ENCODE data around the gene NAPSA. TPM values are rescaled to one million over a fixed set of nuclear protein-coding genes. Genes with fewer than 3 reads are reported as not detected.

The NAPSA gene
- polyA plus RNA-seq (2011; rRNA removed) (0.10 and 0.16 TPM in 2 replicates), polyA minus RNA-seq (2011; rRNA and poly(A)+ RNA removed) (0.09 and 0.64 TPM in 2 replicates)

DNA sequence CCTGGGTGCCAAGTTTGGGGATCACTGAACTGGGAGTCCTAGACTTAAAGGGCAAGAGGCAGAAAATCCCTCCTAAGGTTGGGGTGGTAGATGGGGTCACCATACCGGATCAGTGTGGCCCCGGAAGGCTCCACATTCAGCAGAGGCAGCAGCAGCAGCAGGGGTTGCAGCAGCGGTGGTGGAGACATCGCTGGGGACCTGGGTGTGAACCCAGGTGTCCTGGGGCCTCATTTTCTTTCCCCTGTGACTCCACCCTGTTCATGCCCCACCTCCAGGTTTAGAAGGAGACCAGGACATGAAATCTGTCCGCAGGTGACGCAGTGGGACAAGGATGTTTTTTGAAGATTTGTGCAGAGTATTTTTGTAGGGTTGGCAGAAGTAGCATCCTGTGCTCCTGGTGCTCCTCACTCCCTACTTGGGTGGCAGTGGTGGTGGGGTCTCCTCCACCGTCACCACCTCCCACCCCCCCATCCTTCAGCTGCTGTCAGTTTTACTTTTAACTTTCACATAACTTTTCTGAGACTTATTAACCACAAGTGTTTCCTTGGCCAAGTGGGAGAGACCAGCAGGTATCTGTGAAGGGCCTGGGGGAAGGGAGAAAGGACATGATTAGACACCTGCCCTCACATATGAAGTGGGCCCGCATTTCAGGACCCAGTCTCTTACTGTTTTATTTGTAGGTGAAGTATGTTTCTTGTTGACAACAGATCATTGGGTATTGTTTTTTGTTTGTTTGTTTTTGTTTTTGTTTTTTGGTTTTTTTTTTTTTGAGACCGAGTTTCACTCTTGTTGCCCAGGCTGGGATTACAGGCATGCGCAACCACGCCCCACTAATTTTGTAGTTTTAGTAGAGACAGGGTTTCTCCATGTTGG is at the start of gene NAPSA:
TSS of gene NAPSA (minus strand) at position 206 of the 873 bp plus-strand sequence. CDS start at position 188, 18 bp downstream.
- no peak for DNase-seq (ENCODE audit: low read depth, low spot score)
- ChIA-PET POLR2A (no interaction called here), CTCF (interaction anchor here (0.6 to 1.0 kb wide), 2 partner anchors 8 to 23 kb away, joined by 3 read pairs; no protein-coding TSS in a partner anchor)
- TF ChIP-seq, protein P1, sequence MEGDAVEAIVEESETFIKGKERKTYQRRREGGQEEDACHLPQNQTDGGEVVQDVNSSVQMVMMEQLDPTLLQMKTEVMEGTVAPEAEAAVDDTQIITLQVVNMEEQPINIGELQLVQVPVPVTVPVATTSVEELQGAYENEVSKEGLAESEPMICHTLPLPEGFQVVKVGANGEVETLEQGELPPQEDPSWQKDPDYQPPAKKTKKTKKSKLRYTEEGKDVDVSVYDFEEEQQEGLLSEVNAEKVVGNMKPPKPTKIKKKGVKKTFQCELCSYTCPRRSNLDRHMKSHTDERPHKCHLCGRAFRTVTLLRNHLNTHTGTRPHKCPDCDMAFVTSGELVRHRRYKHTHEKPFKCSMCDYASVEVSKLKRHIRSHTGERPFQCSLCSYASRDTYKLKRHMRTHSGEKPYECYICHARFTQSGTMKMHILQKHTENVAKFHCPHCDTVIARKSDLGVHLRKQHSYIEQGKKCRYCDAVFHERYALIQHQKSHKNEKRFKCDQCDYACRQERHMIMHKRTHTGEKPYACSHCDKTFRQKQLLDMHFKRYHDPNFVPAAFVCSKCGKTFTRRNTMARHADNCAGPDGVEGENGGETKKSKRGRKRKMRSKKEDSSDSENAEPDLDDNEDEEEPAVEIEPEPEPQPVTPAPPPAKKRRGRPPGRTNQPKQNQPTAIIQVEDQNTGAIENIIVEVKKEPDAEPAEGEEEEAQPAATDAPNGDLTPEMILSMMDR (IDR thresholded peaks at IDR 0.05; ENCODE audit: low read depth, low read length): no peak
- Histone ChIP-seq H3K4me3 (ENCODE audit: low read depth, low read length) (no peak within 1 kb of the TSS), H3K9me3 (ENCODE audit: control insufficient read depth, insufficient read depth, low read length) (no peaks in the 10 kb centered on the region), H3K27me3 (ENCODE audit: control insufficient read depth, insufficient read depth, low read length) (no peaks in the 10 kb centered on the region), H3K27ac (ENCODE audit: low read depth, low read length) (no peak within 1 kb of the TSS)

DNA sequence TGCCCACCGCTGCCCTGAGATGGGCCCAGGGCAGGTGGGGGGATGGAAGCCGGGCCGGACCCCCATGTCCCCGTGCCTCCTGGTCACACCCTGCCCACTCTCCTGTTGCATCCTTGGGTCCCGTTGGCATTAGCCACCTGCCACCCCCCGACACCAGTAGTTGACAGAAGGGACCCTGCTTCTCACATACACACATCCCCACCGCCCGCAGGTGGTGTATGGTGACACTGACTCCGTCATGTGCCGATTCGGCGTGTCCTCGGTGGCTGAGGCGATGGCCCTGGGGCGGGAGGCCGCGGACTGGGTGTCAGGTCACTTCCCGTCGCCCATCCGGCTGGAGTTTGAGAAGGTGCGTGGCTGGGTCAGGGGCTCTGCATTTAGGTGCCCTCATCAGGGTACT is 48.1 kb upstream of the NAPSA start:
- TF ChIP-seq, protein P1 (IDR thresholded peaks at IDR 0.05; ENCODE audit: low read depth, low read length): no peak
- H3K27me3 ChIP-seq (ENCODE audit: control insufficient read depth, insufficient read depth, low read length): peaks cover under 1% of the 10 kb centered on the region
- DNase-seq (ENCODE audit: low read depth, low spot score): no peak
- ChIA-PET POLR2A (no interaction called here), CTCF (no interaction called here)
- H3K27ac ChIP-seq (ENCODE audit: low read depth, low read length): no peak overlapping the region
- no peak overlapping the region for H3K4me3 ChIP-seq (ENCODE audit: low read depth, low read length)
- peaks cover 5% of the 10 kb centered on the region for H3K9me3 ChIP-seq (ENCODE audit: control insufficient read depth, insufficient read depth, low read length)

DNA sequence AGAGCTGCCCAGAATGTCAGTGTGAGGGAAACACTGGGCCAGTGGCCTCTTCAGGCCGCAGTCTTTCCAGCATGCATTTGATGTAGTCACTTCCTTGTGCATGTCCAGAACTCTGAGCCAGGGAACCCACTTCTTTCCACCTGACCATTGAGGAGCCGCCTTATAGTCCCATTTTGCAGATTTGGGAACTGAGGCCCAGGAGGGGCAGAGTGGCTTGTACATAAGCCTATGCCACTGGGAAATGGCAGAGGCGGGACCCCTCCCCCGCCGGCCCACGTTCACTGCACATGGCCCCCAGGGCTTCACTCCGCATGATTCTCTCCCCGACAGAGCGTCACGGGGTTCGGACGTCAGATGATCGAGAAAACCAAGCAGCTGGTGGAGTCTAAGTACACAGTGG is 47.7 kb upstream of the NAPSA start:
- ChIA-PET CTCF (no interaction called here), POLR2A (no interaction called here)
- no peak for DNase-seq (ENCODE audit: low read depth, low spot score)
- H3K27ac ChIP-seq (ENCODE audit: low read depth, low read length): no peak overlapping the region
- TF ChIP-seq, protein P1 (IDR thresholded peaks at IDR 0.05; ENCODE audit: low read depth, low read length): no peak
- peaks cover 5% of the 10 kb centered on the region for H3K9me3 ChIP-seq (ENCODE audit: control insufficient read depth, insufficient read depth, low read length)
- H3K4me3 ChIP-seq (ENCODE audit: low read depth, low read length): no peak overlapping the region
- no peaks in the 10 kb centered on the region for H3K27me3 ChIP-seq (ENCODE audit: control insufficient read depth, insufficient read depth, low read length)

DNA sequence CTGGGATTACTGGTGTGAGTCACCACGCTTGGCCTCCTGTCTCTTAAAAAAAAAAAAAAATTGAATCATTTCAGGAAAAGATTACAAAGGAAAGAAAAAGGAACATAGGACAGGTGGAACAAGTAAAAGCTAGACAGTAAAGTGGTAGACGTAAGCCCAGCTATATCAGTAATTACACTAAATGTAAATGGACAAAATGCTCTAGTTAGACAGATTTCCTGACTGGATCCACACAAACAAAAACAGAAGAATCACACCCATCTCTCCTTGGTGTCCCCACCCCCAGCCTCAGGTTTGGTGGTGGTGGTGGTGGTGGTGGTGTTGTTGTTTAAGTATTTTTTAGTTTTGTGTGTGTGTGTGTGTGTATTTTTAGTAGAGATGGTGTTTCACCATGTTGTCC is 47.0 kb upstream of the NAPSA start:
- ChIA-PET CTCF (no interaction called here), POLR2A (no interaction called here)
- H3K4me3 ChIP-seq (ENCODE audit: low read depth, low read length): no peak overlapping the region
- DNase-seq (ENCODE audit: low read depth, low spot score): no peak
- peaks cover 5% of the 10 kb centered on the region for H3K9me3 ChIP-seq (ENCODE audit: control insufficient read depth, insufficient read depth, low read length)
- H3K27me3 ChIP-seq (ENCODE audit: control insufficient read depth, insufficient read depth, low read length): no peaks in the 10 kb centered on the region
- TF ChIP-seq, protein P1 (IDR thresholded peaks at IDR 0.05; ENCODE audit: low read depth, low read length): no peak
- H3K27ac ChIP-seq (ENCODE audit: low read depth, low read length): no peak overlapping the region

DNA sequence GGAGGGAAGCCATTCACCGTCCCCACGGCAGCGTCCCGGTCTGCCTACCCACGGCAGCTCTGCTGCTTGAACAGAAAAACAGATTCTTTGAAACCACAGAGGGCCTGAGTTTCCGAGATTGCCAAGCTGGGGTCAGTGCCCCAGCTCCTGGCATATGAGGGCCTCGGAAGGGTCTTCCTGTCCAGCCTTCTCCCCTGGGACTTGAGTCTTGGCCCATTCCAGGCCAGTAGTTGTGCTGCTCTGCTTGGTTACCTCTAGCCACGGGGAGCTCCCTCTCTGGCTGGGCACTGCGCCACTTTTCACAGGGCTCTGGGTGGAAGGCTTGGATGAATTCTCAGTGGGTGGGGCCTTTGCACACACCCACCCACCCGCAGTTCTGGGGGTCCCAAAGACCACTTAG is 44.7 kb upstream of the NAPSA start:
- DNase-seq (ENCODE audit: low read depth, low spot score): no peak
- ChIA-PET CTCF (no interaction called here), POLR2A (interaction anchor here (0.6 to 0.7 kb wide), 2 partner anchors 21 to 93 kb away, joined by 3 to 6 read pairs; no protein-coding TSS in a partner anchor)
- Histone ChIP-seq H3K27me3 (ENCODE audit: control insufficient read depth, insufficient read depth, low read length) (no peaks in the 10 kb centered on the region), H3K27ac (ENCODE audit: low read depth, low read length) (no peak overlapping the region), H3K4me3 (ENCODE audit: low read depth, low read length) (no peak overlapping the region), H3K9me3 (ENCODE audit: control insufficient read depth, insufficient read depth, low read length) (peaks cover 5% of the 10 kb centered on the region)
- TF ChIP-seq, protein P1 (IDR thresholded peaks at IDR 0.05; ENCODE audit: low read depth, low read length): no peak
